Heart left ventricle (tissue), 16 donors: ENCODE data around the gene PPP1R1A. TPM values are rescaled to one million over a fixed set of nuclear protein-coding genes. Genes with fewer than 3 reads are reported as not detected.

Source experiments
- ATAC-seq, 4 donors: fragments of 200-7000 bp; cut with Tn5 transposase; one replicate each; pipeline ENCODE4 v1.9.1; 2020 to 2022; ENCODE audit warnings: moderate library complexity in 4 of 4, mild to moderate bottlenecking in 3 of 4, moderate number of reproducible peaks in 1 of 4
- DNase-seq, 5 donors: peaks; one replicate each; pipeline ENCODE4 v3.0.0-alpha.2; 2020
- H3K27ac ChIP-seq, 12 donors: fragments of 200-600 bp; sonication (generic) in 4 of 12; one replicate each; pipeline versions ENCODE4 v1.5.0 to v1.8.0; 2016 to 2022; ENCODE audit warnings: mild to moderate bottlenecking in 2 of 12
- H3K27me3 ChIP-seq, 9 donors: fragments of 200-600 bp; sonication (generic) in 2 of 9; one replicate each; pipeline versions ENCODE4 v1.5.1 to v1.8.0; 2016 to 2022; ENCODE audit warnings: mild to moderate bottlenecking in 3 of 9
- H3K36me3 ChIP-seq, 9 donors: fragments of 200-600 bp; sonication (generic) in 2 of 9; one replicate each; pipeline versions ENCODE4 v1.5.0 to v1.8.0; 2018 to 2022; ENCODE audit warnings: mild to moderate bottlenecking in 2 of 9
- H3K4me1 ChIP-seq, 12 donors: fragments of 200-600 bp; sonication (generic) in 4 of 12; one replicate each; pipeline versions ENCODE4 v1.5.0 to v1.8.0; 2016 to 2022; ENCODE audit warnings: mild to moderate bottlenecking in 3 of 12
- H3K4me3 ChIP-seq, 12 donors: fragments of 200-600 bp; sonication (generic) in 4 of 12; one replicate each; pipeline versions ENCODE4 v1.5.0 to v1.8.0; 2017 to 2022; ENCODE audit warnings: mild to moderate bottlenecking in 9 of 12, moderate library complexity in 4 of 12
- H3K9me3 ChIP-seq, 12 donors: fragments of 200-600 bp; sonication (generic) in 4 of 12; one replicate each; pipeline versions ENCODE4 v1.5.0 to v1.8.0; 2016 to 2022; ENCODE audit warnings: mild to moderate bottlenecking in 1 of 12
- CTCF ChIP-seq, 12 donors: fragments of 200-600 bp; sonication (generic) in 4 of 12; IDR thresholded peaks; one replicate each; pipeline versions ENCODE4 v1.5.0 to v1.8.0; 2018 to 2022; ENCODE audit warnings: antibody characterized with exemption in 12 of 12, mild to moderate bottlenecking in 5 of 12
- POLR2A ChIP-seq, 2 donors: fragments of 450-650 bp; IDR thresholded peaks; one replicate each; pipeline ENCODE4 v1.6.1; 2017; ENCODE audit warnings: antibody characterized with exemption in 2 of 2, mild to moderate bottlenecking in 2 of 2, moderate library complexity in 2 of 2
- WGBS, 4 donors: extraction: QIAGEN DNeasy Blood & Tissue Kit in 2 of 4; methylation state at CpG; one replicate each; pipeline versions ENCODE4 v1.1.5 to v1.1.7; 2013 to 2018; 5-methylcytosine and 5-hydroxymethylcytosine counted together
- intact Hi-C, 10 donors: fragments of 100-400 bp; cut with DNase I; formaldehyde crosslinking; loops; one replicate each; pipeline versions ENCODE4 v1.11.1 to v1.14.2; 2022
- polyA plus RNA-seq, 2 donors: library from polyadenylated mRNA; stranded (reverse); fragments of 200-250 nt; gene quantifications; one replicate each; pipeline ENCODE4 v1.2.3, GENCODE V29; 2013
- total RNA-seq, 9 donors: library from RNA; depleted of rRNA in 2 of 9; stranded (reverse); fragments of >200 nt in 2 of 9; fragmentation: NEBNext Ultra II Directional in 3 of 9; extraction: Animal tissue kit (Norgen Biotek cat#: 25700) in 3 of 9; gene quantifications; one replicate each; pipeline versions ENCODE4 v1.1.0 to v1.2.4, GENCODE V29; 2016 to 2023
- donor health status: ischemic (EF 13 %, LVEDD 7.1; RV severe dilation, severe dysfunction).
- donor health status: healthy with polysubstance abuse.
- donor health status: DM: no; HTN: yes; CAD: no.
- donor health status: DM: no; HTN: no; CAD: no.
- donor health status: ischemic (EF 25% LVEDD 6.9; RV normal size, moderate dysfunction).
- donor health status: ischemic (EF 25% LVEDD 5.7; RV mildly dilated, moderate dysfunction).
- donor health status: healthy.
- donor health status: DM: yes; HTN: yes; CAD: no.
- donor health status: ischemic (EF 35%, LVEDD 5.7; RV mildly dilated, moderate dysfunction).
- donor health status: nonischemic (EF 11% LVEDD 7.7; RV severe dilation, severe dysfunction).
- donor health status: DM: yes; HTN: yes; CAD: no.
- donor health status: PGD.
- donor health status: ischemic (EF 29% LVEDD 5.4; RV normal size, mild dysfunction).
- donor health status: nonischemic (EF 23%, LVEDD 6.1; RV moderate dilation, normal function).

Gene PPP1R1A
- total and polyA plus RNA-seq, 11 donors: 25.5 to 181 (median 60.9) TPM

GRCh38 chr12:54585243-54585642, 3.2 kb downstream of the PPP1R1A start:
- H3K4me1 ChIP-seq: peaks cover 0 to 25% (median 9%) of the 10 kb centered on the region in 12 donors
- no peaks in the 10 kb centered on the region for H3K36me3 ChIP-seq
- DNase-seq (no peak), ATAC-seq (no peak)
- no peak overlapping the region for H3K27ac ChIP-seq
- no peak overlapping the region for H3K4me3 ChIP-seq
- TF ChIP-seq CTCF (IDR thresholded peaks at IDR 0.05) (no peak), POLR2A (IDR thresholded peaks at IDR 0.05) (no peak)
- no peaks in the 10 kb centered on the region for H3K9me3 ChIP-seq
- intact Hi-C loops: no loop called here
- peaks cover 0 to 35% (median 14%) of the 10 kb centered on the region in 9 donors for H3K27me3 ChIP-seq
- 84 to 96% (median 89%) methylated on average over 2 of the region's 2 CpGs for WGBS, 4 donors

GRCh38 chr12:54584128-54584527, 4.3 kb downstream of the PPP1R1A start:
- H3K27ac ChIP-seq: no peak overlapping the region
- peaks cover 0 to 26% (median 12%) of the 10 kb centered on the region in 9 donors for H3K27me3 ChIP-seq
- peaks cover 0 to 26% (median 7%) of the 10 kb centered on the region in 12 donors for H3K4me1 ChIP-seq
- DNase-seq (no peak), ATAC-seq (no peak)
- TF ChIP-seq POLR2A (IDR thresholded peaks at IDR 0.05) (no peak), CTCF (IDR thresholded peaks at IDR 0.05) (no peak)
- 70 to 75% (median 72%) methylated on average over 9 of the region's 9 CpGs for WGBS, 4 donors
- intact Hi-C loops: loop anchor here in 1 of 10 donors (5.0 kb wide), 1 partner anchor 373 kb away; no protein-coding TSS in a partner anchor
- H3K9me3 ChIP-seq: no peaks in the 10 kb centered on the region
- H3K4me3 ChIP-seq: no peak overlapping the region
- no peaks in the 10 kb centered on the region for H3K36me3 ChIP-seq

- H3K27ac ChIP-seq: no peak overlapping the region
- DNase-seq (no peak), ATAC-seq (no peak)
- H3K27me3 ChIP-seq: peaks cover 0 to 22% (median 8%) of the 10 kb centered on the region in 9 donors
- TF ChIP-seq CTCF (IDR thresholded peaks at IDR 0.05) (no peak), POLR2A (IDR thresholded peaks at IDR 0.05) (no peak)
- H3K36me3 ChIP-seq: no peaks in the 10 kb centered on the region
- peaks cover 0 to 22% (median 5%) of the 10 kb centered on the region in 12 donors for H3K4me1 ChIP-seq
- intact Hi-C loops: loop anchor here in 1 of 10 donors (5.0 kb wide), 1 partner anchor 374 kb away; no protein-coding TSS in a partner anchor
- no peaks in the 10 kb centered on the region for H3K9me3 ChIP-seq
- no peak overlapping the region for H3K4me3 ChIP-seq
- WGBS, 4 donors: 54 to 64% (median 59%) methylated on average over 4 of the region's 4 CpGs
Observed at GRCh38 chr12:54583726-54584125, 4.7 kb downstream of the PPP1R1A start.

GRCh38 chr12:54581412-54581811, 7.0 kb downstream of the PPP1R1A start:
- H3K4me1 ChIP-seq: peaks cover 0 to 9% (median 0%) of the 10 kb centered on the region in 12 donors
- intact Hi-C loops: loop anchor here in 1 of 10 donors (2.0 to 5.0 kb wide), 2 partner anchors 21 to 376 kb away; no protein-coding TSS in a partner anchor
- H3K9me3 ChIP-seq: no peaks in the 10 kb centered on the region
- H3K36me3 ChIP-seq: peaks cover 0 to 3% (median 0%) of the 10 kb centered on the region in 9 donors
- H3K27me3 ChIP-seq: no peaks in the 10 kb centered on the region
- no peak for TF ChIP-seq POLR2A (IDR thresholded peaks at IDR 0.05)
- no peak for TF ChIP-seq CTCF (IDR thresholded peaks at IDR 0.05)
- DNase-seq (no peak), ATAC-seq (no peak)
- H3K4me3 ChIP-seq: no peak overlapping the region
- H3K27ac ChIP-seq: no peak overlapping the region
- 83 to 89% (median 87%) methylated on average over 6 of the region's 6 CpGs for whole genome bisulfite sequencing, 4 donors
